WTC11 (cell line): ENCODE measurements around the gene PPP2R2C. TPM values are rescaled to one million over a fixed set of nuclear protein-coding genes. Genes with fewer than 3 reads are reported as not detected.

ENCODE experiments used
- ATAC-seq: fragments of 200-7000 bp; cut with Tn5 transposase; 2 replicates; pipeline ENCODE4 v1.10.0; 2021; ENCODE audit warnings: mild to moderate bottlenecking, moderate library complexity
- CTCF ChIA-PET: fragments of 300-600 bp; sonication (Branson Sonifier 250); formaldehyde crosslinking; loops from one replicate; lab custom pipeline; 2021; ENCODE audit warnings: antibody characterized with exemption; lab: Charles Lee
- POLR2A ChIA-PET: fragments of 350-600 bp; sonication (Branson Sonifier 250); formaldehyde crosslinking; loops from one replicate; lab custom pipeline; 2021; ENCODE audit warnings: antibody characterized with exemption; lab: Charles Lee
- DNase-seq: peaks from one replicate; pipeline ENCODE4 v3.0.0; 2021; ENCODE audit warnings: low spot score
- H3K27ac Mint-ChIP-seq: 2 replicates; pipeline ENCODE4 v1.8.0; 2021; ENCODE audit warnings: mixed read lengths
- H3K27me3 Mint-ChIP-seq: 2 replicates; pipeline ENCODE4 v1.8.0; 2021; ENCODE audit warnings: low read depth, mild to moderate bottlenecking, moderate library complexity, mixed read lengths
- H3K36me3 Mint-ChIP-seq: 2 replicates; pipeline ENCODE4 v1.8.0; 2021; ENCODE audit warnings: mixed read lengths
- H3K4me1 Mint-ChIP-seq: 2 replicates; pipeline ENCODE4 v1.8.0; 2022; ENCODE audit warnings: mixed read lengths
- H3K4me3 Mint-ChIP-seq: 2 replicates; pipeline ENCODE4 v1.8.0; 2021; ENCODE audit warnings: mild to moderate bottlenecking, moderate library complexity, mixed read lengths
- H3K9me3 Mint-ChIP-seq: 2 replicates; pipeline ENCODE4 v1.8.0; 2021; ENCODE audit warnings: mixed read lengths
- CTCF ChIP-seq: fragments of 200-600 bp; IDR thresholded peaks from 2 replicates; pipeline ENCODE4 v1.8.0; 2022; ENCODE audit warnings: antibody characterized with exemption
- E2F5 ChIP-seq: sonication (generic); formaldehyde crosslinking; IDR thresholded peaks from 2 replicates; pipeline ENCODE4 v1.8.1; 2022; ENCODE audit warnings: mild to moderate bottlenecking, moderate library complexity, missing genetic modification reagents
- EMX1 ChIP-seq: fragments of 250-450 bp; sonication (Bioruptor Pico); IDR thresholded peaks from 2 replicates; pipeline ENCODE4 v1.8.0; 2021; ENCODE audit warnings: mild to moderate bottlenecking
- FOXP1 ChIP-seq: sonication (generic); formaldehyde crosslinking; IDR thresholded peaks from 2 replicates; pipeline ENCODE4 v1.8.0; 2022; ENCODE audit warnings: missing genetic modification reagents, mild to moderate bottlenecking, moderate library complexity, borderline replicate concordance
- JAZF1 ChIP-seq: fragments of 250-450 bp; sonication (Bioruptor Pico); IDR thresholded peaks from 2 replicates; pipeline ENCODE4 v1.9.0; 2021; ENCODE audit warnings: moderate library complexity, mild to moderate bottlenecking, inconsistent platforms
- MAX ChIP-seq: sonication (generic); formaldehyde crosslinking; IDR thresholded peaks from 2 replicates; pipeline ENCODE4 v1.8.0; 2022; ENCODE audit warnings: mild to moderate bottlenecking, missing genetic modification reagents
- PRDM15 ChIP-seq: sonication (generic); formaldehyde crosslinking; IDR thresholded peaks from 2 replicates; pipeline ENCODE4 v1.8.0; 2022; ENCODE audit warnings: missing genetic modification reagents
- PREB ChIP-seq: sonication (generic); formaldehyde crosslinking; IDR thresholded peaks from 2 replicates; pipeline ENCODE4 v1.8.1; 2022; ENCODE audit warnings: mild to moderate bottlenecking, missing genetic modification reagents, moderate library complexity, borderline replicate concordance
- ZBTB21 ChIP-seq: sonication (generic); formaldehyde crosslinking; IDR thresholded peaks from 2 replicates; pipeline ENCODE4 v1.8.1; 2023; ENCODE audit warnings: mild to moderate bottlenecking, missing genetic modification reagents, borderline replicate concordance
- ZMAT4 ChIP-seq: fragments of 250-450 bp; sonication (Bioruptor Pico); IDR thresholded peaks from 2 replicates; pipeline ENCODE4 v1.9.0; 2021; ENCODE audit warnings: mild to moderate bottlenecking
- ZNF317 ChIP-seq: sonication (generic); formaldehyde crosslinking; IDR thresholded peaks from 2 replicates; pipeline ENCODE4 v1.8.1; 2023; ENCODE audit warnings: low read depth, mild to moderate bottlenecking, moderate library complexity, missing genetic modification reagents, borderline replicate concordance
- ZNF512 ChIP-seq: sonication (generic); formaldehyde crosslinking; IDR thresholded peaks from 2 replicates; pipeline ENCODE4 v1.8.1; 2022; ENCODE audit warnings: missing genetic modification reagents, borderline replicate concordance
- total RNA-seq: library from RNA; stranded (reverse); gene quantifications from 3 replicates; pipeline ENCODE4 v1.2.3, GENCODE V29; 2021

Gene PPP2R2C
- total RNA-seq, 1 experiment from 2014 or later: 11.5 TPM

- H3K4me1 Mint-ChIP-seq: peaks cover 24% of the 10 kb centered on the region
- POLR2A ChIA-PET: no interaction called here
- CTCF ChIA-PET: interaction anchor here (0.6 to 15.7 kb wide), 4 partner anchors 56 to 354 kb away, joined by 3 to 713 read pairs (median 3); partner anchors contain the start of gene WFS1
Measured at GRCh38 chr4:6336166-6336565, 136.2 kb downstream of the PPP2R2C start.

GRCh38 chr4:6335040-6335590 lies 137.3 kb downstream of the PPP2R2C start:
- H3K27me3 Mint-ChIP-seq: no peaks in the 10 kb centered on the region; the same call in 1 of the 2 replicates
- peaks cover 2% of the 10 kb centered on the region for H3K36me3 Mint-ChIP-seq
- ChIA-PET CTCF (interaction anchor here (1.9 to 15.7 kb wide), 2 partner anchors 53 to 75 kb away, joined by 5 to 713 read pairs; partner anchors contain the start of gene WFS1), POLR2A (no interaction called here)
- DNase-seq (no peak), ATAC-seq (no peak)
- H3K27ac Mint-ChIP-seq: no peak overlapping the region
- H3K4me1 Mint-ChIP-seq: peaks cover 20% of the 10 kb centered on the region
- H3K4me3 Mint-ChIP-seq: no peak overlapping the region
- H3K9me3 Mint-ChIP-seq: peaks cover 26% of the 10 kb centered on the region
- TF ChIP-seq CTCF (0 out of 2 replicates have a peak, but pooled peaks have one; percentile 25), ZMAT4 (no peak)
- TF ChIP-seq, all 79 proteins: peak for 1

More at GRCh38 chr4:6336166-6336565, 136.2 kb downstream of the PPP2R2C start:
- no peak for TF ChIP-seq E2F5 (CRISPR knock-in tag)
- TF ChIP-seq EMX1 (CRISPR knock-in tag): no peak
- no peak for TF ChIP-seq MAX (CRISPR knock-in tag)
- TF ChIP-seq PRDM15 (CRISPR knock-in tag): no peak
- TF ChIP-seq JAZF1 (CRISPR knock-in tag): no peak
- TF ChIP-seq FOXP1: no peak
- TF ChIP-seq ZNF512: no peak
- no peak for TF ChIP-seq ZBTB21 (CRISPR knock-in tag)
- TF ChIP-seq ZNF317 (CRISPR knock-in tag): no peak
- TF ChIP-seq PREB (CRISPR knock-in tag): no peak
- DNase-seq (no peak), ATAC-seq (no peak)
- H3K9me3 Mint-ChIP-seq: peaks cover 22% of the 10 kb centered on the region
- no peak overlapping the region for H3K4me3 Mint-ChIP-seq
- H3K36me3 Mint-ChIP-seq: peaks cover 2% of the 10 kb centered on the region
- H3K27me3 Mint-ChIP-seq: no peaks in the 10 kb centered on the region; the same call in 1 of the 2 replicates
- no peak overlapping the region for H3K27ac Mint-ChIP-seq
